Neutrophil (primary cell): ENCODE results near the gene TMEM218.

Source experiments
- H3K27ac ChIP-seq: fragments of 200-600 bp; sonication (generic); 2 replicates; pipeline ENCODE4 v1.5.1; 2016; ENCODE audit warnings: mild to moderate bottlenecking, moderate library complexity
- H3K27me3 ChIP-seq: fragments of 200-600 bp; sonication (generic); 2 replicates; pipeline ENCODE4 v1.6.0; 2016; ENCODE audit warnings: mild to moderate bottlenecking
- H3K36me3 ChIP-seq: fragments of 200-600 bp; sonication (generic); 2 replicates; pipeline ENCODE4 v1.5.1; 2017
- H3K4me1 ChIP-seq, 2 experiments: fragments of 200-600 bp in 1 of 2; sonication (generic) in 1 of 2; 1 replicate in 1 of 2; 2 replicates in 1 of 2; pipeline versions ENCODE4 v1.5.1 to v1.6.1; 2013 to 2016; ENCODE audit warnings: low read depth in 1 of 2, low read length in 1 of 2, mild to moderate bottlenecking in 1 of 2, moderate library complexity in 1 of 2; ENCODE audit not compliant: control insufficient read depth in 1 of 2, insufficient read depth in 1 of 2
- H3K4me3 ChIP-seq, 2 experiments: fragments of 200-600 bp in 1 of 2; sonication (generic) in 1 of 2; 1 replicate in 1 of 2; 2 replicates in 1 of 2; pipeline ENCODE4 v1.5.1; 2013 to 2016; ENCODE audit warnings: low read depth in 1 of 2, low read length in 1 of 2, mild to moderate bottlenecking in 1 of 2, moderate library complexity in 1 of 2
- H3K9me3 ChIP-seq: fragments of 200-600 bp; sonication (generic); 2 replicates; pipeline ENCODE4 v1.5.1; 2016
- CTCF ChIP-seq: fragments of 200-600 bp; sonication (generic); IDR thresholded peaks from 2 replicates; pipeline ENCODE4 v1.5.1; 2016; ENCODE audit warnings: antibody characterized with exemption

The TMEM218 gene

DNA sequence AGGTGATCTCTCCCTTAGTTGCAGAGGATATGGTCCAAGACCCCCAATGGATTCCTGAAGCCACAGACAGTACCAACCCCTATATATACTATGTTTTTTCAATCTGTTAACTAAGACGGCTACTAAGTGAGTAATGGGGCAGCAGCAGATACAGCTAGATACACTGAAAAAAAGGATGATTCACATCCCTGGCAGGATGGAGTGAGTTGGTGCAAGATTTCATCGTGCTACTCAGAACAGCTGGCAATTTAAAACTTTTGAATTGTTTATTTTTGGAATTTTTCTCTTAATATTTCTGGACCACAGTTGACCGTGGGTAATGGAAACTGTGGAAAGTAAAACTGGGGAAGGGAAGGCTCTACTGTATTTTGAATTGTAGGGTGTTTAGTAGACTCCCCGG, 17.0 kb upstream of the TMEM218 start:
- no peak overlapping the region for H3K27ac ChIP-seq
- TF ChIP-seq CTCF = no peak
- H3K4me3 ChIP-seq = no peak overlapping the region
- H3K27me3 ChIP-seq = peaks cover 58% of the 10 kb centered on the region
- no peaks in the 10 kb centered on the region for H3K36me3 ChIP-seq
- peaks cover 3 to 11% of the 10 kb centered on the region in 2 experiments for H3K4me1 ChIP-seq
- no peaks in the 10 kb centered on the region for H3K9me3 ChIP-seq

GRCh38 chr11:125124618-125124992, 13.2 kb upstream of the TMEM218 start:
- H3K27ac ChIP-seq = peak overlapping the region; percentile 57
- H3K4me3 ChIP-seq = no peak overlapping the region
- no peak for TF ChIP-seq CTCF
- H3K27me3 ChIP-seq = peaks cover 50% of the 10 kb centered on the region
- peaks cover 3 to 11% of the 10 kb centered on the region in 2 experiments for H3K4me1 ChIP-seq
- no peaks in the 10 kb centered on the region for H3K36me3 ChIP-seq
- H3K9me3 ChIP-seq = no peaks in the 10 kb centered on the region

DNA sequence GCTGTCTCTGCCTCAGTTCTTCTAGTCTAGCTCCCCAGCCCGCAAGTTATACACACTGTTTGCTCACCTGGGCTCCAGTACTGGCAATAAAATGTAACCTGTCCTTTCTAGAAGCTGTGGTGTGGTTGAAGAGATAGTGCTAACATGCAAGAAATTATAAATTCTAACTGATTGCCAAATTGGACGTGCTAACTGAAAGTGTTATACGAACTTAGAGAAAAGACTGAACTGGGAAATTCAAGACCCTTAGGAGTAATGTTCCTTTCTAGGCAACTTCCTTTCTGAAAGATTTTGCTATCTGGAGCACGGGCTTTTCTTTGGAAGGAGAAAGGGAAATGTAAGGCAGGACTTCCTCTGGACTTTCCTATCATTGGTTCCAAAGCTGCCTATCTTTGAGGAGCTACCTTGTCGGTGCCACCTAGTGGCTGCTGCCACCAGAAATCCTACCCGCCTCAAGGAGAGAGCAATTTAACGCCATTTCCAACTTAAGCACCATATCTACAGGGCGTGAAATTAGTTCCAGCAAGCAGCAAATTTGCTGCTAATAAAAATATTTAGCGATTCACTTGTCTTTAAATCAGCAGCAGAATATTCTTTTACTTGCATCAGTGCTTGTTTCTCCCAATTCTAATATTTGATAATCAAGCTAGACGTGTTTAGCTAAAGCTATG, 12.7 kb upstream of the TMEM218 start:
- H3K9me3 ChIP-seq = no peaks in the 10 kb centered on the region
- H3K27me3 ChIP-seq = peaks cover 44% of the 10 kb centered on the region
- peak overlapping the region; percentile 57 for H3K27ac ChIP-seq
- no peaks in the 10 kb centered on the region for H3K36me3 ChIP-seq
- TF ChIP-seq CTCF = no peak
- peaks cover 3 to 11% of the 10 kb centered on the region in 2 experiments for H3K4me1 ChIP-seq
- no peak overlapping the region for H3K4me3 ChIP-seq

DNA sequence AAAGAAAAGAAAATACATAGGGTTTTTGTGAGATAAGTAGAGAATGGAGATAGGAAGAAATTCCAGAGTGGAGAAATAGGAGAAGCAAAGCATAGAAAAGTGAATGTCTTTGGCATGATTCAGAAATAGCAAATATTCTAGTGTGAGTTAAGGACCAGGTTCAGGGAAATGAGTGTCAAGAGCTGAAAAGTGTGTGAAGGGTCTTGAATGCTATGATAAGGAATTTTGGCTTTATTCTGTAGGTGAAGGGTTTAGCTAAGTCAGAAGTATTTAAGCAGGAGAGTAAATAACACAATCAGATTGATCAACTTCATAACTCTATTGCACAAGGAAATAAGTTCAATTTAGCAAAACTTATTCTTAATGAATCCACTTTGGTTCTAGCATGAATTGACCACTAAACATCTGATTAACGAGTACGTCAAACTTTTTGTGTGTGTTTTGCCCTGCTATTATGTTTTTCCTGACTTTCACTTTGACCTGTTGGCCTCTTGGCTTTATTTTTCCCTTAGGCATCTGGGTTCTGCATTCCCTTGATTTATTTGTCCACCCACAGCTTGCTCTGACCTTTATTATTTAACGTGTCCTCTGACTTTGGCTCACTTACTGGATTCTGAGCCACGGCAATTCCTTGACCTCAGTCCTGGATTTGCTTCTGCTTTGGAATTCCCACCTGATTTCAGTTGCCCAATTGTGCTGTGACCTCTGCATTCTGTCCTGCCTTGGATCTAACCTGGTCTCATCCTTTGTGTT, 11.9 kb upstream of the TMEM218 start:
- no peaks in the 10 kb centered on the region for H3K9me3 ChIP-seq
- no peak for TF ChIP-seq CTCF
- H3K27ac ChIP-seq = peak overlapping the region; percentile 57
- no peaks in the 10 kb centered on the region for H3K36me3 ChIP-seq
- H3K27me3 ChIP-seq = peaks cover 40% of the 10 kb centered on the region
- no peak overlapping the region for H3K4me3 ChIP-seq
- peaks cover 3 to 11% of the 10 kb centered on the region in 2 experiments for H3K4me1 ChIP-seq

GRCh38 chr11:125117429-125117828, 6.0 kb upstream of the TMEM218 start:
- Histone ChIP-seq H3K27ac (no peak overlapping the region), H3K4me1 (no peaks in the 10 kb centered on the region), H3K27me3 (peaks cover 51% of the 10 kb centered on the region), H3K4me3 (no peak overlapping the region), H3K9me3 (no peaks in the 10 kb centered on the region), H3K36me3 (no peaks in the 10 kb centered on the region)
- no peak for TF ChIP-seq CTCF
